Frontal cortex (tissue), 4 donors: ENCODE results near the gene SDS. TPM values are rescaled to one million over a fixed set of nuclear protein-coding genes. Genes with fewer than 3 reads are reported as not detected.

Experiments used
- DNase-seq, 2 donors: peaks; one replicate each; pipeline ENCODE4 v3.0.0; 2012; ENCODE audit warnings: low spot score in 2 of 2
- FAIRE-seq: peaks from 2 replicates; lab custom pipeline; 2012; peaks lifted over from hg19 to GRCh38; lab: Jason Lieb, UNC
- total RNA-seq: library from RNA; depleted of rRNA; stranded (reverse); fragments of >200 nt; gene quantifications from one replicate; pipeline ENCODE4 v1.2.3, GENCODE V29; 2014
- donor health status: control.
- donor health status: control.
- donor health status: control.

SDS gene
- total RNA-seq, 1 donor from 2014 or later: not detected

DNA sequence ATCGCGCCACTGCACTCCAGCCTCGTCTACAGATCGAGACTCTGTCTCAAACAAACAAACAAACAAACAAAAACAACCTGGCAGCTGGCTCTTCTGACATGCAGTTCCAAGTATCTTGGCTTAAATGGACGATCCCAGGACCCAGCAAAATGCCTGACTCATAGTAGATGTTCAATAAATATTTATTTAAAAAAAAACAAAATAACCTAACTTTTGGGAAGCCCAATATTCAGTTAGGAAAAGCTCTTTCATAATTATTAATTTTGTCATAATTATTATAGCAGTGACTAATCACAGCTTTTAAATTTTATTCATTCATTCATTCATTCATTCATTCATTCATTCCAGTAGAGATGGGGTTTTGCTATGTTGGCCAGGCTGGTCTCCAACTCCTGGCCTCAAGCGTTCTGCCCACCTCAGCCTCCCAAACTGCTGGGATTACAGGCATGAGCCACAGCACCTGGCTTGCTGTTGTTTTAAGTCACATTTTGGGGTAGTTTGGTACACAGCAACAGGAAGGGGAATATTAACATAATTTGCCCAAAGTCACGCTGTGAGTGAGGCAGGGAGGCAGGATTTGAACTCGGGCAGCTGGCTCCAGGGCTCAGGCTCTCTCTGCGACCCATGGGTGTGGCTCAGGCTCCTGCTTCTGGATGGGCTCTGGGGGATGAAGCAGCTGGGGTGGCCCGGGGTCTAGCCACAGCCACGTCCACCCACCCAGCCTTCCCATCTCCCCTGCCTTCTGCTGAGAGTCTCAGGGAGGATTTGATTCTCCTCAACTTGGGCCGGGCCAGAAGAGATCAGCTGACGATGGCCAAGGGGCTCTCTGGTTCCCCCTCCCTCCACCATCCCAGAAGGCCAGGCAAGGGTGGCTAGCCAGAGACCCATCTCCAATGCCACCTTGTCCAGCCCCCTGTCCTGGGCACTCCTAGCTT lies 2.4 kb downstream of the SDS start:
- DNase-seq (no peak), FAIRE-seq (no peak)

DNA sequence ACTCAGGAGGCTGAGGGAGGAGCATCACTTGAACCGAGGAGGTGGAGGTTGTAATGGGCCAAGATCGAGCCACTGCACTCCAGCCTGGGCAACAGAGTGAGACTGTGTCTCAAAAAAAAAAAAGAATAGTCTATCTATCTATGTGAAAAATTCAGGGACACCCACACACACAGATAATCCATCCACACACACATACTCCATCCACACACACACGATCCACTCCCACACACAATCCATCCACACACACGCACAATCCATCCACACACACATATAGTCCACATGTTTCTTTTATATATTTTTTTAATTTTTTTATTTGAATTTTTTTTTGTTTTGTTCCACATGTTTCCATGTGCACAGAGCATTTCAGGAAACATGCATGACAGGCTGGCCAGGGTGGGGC lies 3.3 kb downstream of the SDS start:
- DNase-seq (no peak), FAIRE-seq (no peak)

DNA sequence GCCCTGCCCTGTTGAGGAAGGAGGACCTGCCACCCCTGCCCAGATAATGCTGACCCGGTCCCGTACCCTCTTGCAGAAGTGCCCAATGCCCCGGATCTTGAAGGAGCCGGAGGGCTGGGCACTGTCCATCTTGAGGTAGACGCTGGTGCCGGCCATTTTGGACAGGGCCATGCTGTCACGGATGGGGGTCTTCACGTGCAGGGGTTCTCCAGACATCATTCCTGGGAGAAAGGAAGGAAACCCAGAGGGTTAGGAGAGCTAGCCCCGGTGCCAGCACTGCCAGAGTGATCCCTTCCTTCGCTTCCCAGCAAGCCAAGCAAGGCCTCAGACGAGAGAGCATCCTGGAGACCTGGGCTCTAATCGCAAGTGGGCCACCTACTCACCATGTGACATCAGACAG lies 4.2 kb downstream of the SDS start:
- DNase-seq (no peak), FAIRE-seq (no peak)

DNA sequence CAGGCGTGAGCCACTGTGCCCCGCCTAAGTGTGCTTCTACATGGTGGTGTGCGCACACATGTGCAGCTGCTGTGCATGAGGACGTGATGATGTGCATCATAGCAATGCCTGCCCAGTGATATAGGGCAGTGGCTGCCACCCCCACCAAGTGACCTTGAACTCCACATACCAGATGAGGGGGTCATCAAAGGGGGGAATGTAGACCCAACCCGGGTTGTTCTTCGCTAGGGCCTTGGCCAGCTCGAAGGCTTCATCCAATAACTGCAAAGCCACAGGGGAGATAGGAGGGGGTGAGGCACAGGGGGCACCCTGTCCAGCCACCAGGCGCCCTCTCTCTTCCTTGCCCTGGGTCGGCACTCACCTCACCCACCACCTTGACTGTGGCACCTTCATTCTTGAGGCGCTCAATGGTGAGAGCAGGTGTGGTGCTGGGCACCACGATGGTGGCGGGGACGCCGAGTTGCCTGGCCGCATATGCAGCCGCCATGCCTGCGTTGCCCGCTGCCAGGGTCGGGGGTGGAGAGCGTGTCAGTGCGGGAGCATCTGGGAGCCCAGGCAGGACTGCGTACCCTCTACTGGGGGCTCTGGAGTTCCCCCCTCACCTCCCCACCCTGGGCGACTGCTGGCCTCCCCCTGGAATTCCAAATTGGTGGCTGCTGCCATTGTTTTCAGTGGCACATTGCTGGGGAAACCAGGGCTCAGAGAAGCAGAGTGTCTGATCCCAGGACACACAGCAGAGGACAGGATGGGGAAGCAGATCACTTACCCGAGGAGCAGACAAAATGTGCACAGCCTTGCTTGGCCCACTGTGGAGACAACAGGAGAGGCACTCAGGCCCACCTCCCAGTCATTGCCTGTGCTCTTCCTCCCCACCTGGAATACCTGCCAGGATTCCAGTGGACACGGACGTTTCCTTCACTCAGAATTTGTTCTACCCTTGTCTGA lies 5.1 kb downstream of the SDS start:
- FAIRE-seq (no peak), DNase-seq (no peak)

DNA sequence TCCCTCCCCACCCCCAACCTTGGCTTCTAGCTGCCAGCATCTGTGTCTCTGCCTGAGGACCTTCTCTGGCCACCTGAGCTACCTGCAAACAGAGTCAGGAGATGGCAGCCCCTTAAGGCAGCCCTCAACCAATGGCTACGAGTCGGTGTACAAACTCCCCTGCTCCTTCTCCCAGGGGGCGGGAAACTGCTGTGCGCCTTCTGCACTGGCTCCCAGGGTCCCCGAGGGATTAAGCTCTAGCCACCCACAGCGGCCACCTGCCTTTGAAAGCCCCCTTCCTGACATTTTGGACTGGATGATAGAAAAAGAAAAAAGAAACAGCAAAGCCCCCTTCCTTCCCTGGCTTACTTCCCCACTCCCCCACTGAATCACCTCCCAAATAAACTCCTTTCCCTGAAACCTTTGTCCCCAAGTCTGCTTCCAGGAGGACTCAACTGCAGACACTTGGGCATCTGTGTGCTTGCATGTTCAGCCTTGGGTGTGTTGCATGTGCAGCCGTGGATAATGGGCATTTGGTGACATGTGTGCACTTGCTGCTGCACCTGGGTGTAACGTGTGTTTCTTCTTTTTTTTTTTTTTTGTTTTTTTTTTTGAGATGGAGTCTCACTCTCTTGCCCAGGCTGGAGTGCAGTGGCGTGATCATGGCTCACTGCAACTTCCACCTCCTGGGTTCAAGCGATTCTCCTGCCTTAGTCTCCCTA lies 6.0 kb downstream of the SDS start:
- DNase-seq (no peak), FAIRE-seq (no peak)

DNA sequence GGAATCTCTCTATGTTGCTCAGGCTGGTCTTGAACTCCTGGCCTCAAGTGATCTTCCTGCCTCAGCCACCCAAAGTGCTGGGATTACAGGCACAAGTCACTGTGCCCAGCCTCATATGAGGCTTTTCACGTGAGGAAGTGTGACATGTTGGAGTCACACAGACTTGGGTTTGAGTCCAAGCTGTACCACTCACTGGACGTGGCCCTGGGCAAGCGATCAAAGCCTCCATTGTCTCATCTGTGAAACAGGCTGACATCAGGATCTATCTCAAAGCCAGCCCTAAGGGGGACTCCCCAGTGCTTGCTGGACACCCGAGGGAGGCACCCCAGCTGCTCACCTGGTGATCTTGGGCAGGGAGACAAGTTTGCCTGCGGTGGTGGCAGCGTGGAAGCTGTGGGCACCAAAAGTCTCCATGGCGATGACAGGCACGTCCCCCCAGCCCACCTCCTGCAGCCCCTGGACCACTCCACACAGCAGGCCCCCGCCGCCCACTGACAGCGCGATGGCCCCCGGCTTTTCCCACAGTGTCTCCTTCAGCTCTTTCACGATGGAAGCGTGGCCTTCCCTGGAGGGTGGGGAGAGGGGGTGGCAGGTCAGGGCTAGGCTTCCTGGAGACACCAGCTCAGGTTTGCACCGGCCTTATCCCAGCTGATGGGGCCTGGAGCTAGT lies 6.7 kb downstream of the SDS start:
- no peak for FAIRE-seq
- peak; percentile 49 to 50 for DNase-seq

DNA sequence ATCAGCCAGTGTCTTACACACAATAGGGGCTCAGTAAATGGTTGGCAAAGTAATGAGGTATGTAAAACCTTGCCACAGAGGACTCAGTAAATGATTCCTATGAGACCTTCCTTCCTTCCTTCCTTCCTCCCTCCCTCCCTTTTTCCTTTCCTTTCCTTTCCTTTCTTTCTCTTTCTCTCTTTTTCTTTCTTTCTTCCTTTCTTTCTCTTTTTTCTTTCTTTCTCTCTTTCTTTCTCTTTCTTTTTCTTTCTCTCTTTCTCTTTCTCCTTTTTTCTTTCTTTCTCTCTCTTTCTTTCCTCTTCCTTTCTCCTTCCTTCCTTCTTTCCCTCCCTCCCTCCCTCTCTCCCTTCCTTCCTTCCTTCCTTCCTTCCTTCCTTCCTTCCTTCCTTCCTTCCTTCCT lies 7.5 kb downstream of the SDS start:
- DNase-seq (no peak), FAIRE-seq (no peak)

DNA sequence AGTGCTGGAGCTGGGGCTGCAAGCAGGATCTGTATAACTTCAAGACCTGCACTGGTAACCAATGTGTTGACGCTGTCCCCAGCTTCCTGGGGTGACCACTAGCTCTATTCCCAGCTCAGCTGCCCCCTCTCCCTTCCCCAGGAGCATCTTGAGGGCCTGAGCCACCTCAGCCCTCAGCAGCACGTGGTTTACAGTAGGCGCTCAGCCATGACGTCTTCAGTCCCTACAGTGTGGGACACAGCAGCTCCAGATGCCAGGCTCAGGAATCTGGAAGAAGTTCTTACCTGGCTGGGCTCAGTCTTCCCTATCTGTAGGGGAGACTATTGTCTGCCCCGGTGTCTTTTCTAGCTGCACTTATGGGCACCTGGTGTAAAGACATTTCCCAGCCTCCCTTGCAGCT lies 8.6 kb downstream of the SDS start:
- DNase-seq (no peak), FAIRE-seq (no peak)

DNA sequence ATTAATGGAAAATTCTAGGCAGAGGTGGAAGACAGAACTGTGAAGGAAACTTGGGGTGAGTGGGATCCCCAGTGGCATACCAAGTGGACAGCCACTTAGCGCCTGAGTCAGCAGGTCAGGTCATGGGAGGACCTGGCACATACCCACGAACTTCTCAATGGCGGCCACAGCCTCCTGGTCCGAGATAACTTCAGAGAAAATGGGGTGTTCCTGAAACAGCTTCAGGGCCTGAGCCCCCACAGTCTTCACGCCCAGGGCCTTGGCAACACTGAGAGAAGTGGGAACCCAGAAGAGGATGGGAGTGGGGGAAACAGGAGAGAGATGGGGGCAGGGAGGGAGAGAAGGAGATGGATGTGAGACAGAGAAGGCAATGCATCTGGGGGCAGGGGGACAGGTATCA lies 9.9 kb downstream of the SDS start:
- no peak for DNase-seq
- no peak for FAIRE-seq

DNA sequence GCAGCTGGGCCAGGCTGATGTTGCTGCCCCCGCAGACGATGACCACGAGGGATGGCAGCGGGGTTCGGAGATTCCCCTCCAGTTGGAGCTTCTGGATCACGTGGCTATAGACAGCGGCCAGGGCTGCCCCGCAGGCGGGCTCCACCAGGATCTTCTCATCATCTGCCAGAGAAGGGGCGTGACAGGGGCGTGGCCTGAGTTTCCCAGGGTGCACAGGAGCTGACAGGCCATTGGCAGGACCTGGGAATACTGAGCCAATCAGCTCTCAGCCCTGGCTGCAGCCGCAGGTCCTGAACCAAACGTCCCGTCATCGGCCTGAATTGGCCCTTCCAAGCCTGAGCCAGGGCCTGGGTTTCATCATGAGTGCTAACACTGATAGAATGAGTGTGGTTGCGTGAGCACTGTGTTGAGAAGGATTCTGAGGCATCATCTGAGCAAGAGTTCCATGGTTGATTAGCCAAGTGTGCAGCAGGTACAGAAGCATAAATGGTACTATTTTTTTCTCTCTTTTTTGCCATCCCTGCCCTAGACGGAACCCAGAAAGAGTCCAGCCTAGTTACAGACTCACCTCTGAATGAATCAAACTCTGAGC lies 10.6 kb downstream of the SDS start:
- no peak for FAIRE-seq
- no peak for DNase-seq

DNA sequence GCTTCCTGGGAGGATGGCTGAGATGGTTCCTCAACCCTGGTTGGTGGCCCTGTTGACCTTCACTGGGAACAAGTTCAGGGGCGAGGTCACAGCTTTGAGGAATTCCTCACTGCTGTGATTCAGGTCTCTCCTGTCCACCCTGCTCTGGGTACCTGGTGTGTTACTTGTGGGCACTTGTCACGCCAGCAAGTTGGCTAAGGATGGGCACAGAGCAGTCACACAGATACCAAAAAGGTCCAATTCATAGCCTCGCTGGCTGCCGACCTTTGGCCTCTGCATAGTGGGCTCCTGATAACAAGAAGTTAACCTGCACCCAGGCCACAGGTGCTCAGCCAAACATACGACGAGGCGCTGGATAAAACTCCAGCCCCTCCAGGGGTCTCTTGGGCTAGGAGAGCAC lies 11.2 kb downstream of the SDS start:
- FAIRE-seq: no peak

DNA sequence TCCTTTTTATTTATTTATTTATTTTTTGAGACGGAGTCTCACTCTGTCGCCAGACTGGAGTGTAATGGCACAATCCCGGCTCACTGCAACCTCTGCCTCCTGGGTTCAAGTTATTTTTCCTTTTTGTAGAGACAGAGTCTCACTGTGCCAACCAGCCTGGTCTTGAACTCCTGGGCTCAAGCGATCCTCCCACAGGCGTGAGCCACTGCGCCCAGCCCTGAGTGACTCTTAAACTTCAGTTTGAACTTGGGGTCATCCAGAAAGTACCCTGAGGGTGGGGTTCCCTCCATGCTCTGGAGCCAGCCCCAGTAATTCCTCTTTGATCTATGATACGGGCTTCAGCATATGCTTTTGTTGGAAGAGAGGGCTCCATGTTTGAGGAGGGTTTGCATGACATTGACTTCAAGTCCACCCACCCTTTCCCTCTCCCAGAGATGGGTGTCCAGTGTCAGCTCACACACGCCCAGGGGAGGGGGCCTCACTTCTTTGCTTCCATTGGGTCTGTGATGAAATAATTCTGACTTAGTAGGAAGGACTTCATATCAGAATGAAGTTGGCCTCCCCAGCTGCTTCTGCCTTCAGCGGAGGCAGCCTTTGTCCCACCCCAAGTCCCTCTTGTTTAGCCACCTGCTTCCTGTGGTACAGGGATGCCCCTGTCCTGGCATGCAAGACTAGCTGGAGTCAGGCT lies 11.9 kb downstream of the SDS start:
- DNase-seq (no peak), FAIRE-seq (no peak)

More for the DNA sequence above, 11.2 kb downstream of the SDS start:
- DNase-seq: no peak

DNA sequence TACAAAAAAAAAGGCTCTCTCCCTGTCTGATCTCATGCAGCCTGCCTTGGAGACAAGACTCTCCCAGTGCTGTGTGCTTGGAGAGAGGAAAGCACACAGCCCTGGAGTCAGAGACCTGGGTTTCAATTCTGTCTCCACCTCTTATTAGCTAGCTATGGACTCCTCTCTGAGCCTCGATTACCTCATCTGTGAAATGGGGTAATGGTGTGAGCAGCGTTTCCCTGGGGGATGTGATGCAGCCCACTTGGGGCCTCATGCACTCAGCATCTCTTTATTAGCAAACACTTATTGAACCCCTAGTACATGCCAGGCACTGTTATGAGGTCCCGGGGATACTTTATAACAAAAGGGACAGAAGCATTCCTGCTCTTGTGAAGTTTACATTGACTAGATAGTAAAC lies 12.5 kb downstream of the SDS start:
- DNase-seq: no peak
- no peak for FAIRE-seq

DNA sequence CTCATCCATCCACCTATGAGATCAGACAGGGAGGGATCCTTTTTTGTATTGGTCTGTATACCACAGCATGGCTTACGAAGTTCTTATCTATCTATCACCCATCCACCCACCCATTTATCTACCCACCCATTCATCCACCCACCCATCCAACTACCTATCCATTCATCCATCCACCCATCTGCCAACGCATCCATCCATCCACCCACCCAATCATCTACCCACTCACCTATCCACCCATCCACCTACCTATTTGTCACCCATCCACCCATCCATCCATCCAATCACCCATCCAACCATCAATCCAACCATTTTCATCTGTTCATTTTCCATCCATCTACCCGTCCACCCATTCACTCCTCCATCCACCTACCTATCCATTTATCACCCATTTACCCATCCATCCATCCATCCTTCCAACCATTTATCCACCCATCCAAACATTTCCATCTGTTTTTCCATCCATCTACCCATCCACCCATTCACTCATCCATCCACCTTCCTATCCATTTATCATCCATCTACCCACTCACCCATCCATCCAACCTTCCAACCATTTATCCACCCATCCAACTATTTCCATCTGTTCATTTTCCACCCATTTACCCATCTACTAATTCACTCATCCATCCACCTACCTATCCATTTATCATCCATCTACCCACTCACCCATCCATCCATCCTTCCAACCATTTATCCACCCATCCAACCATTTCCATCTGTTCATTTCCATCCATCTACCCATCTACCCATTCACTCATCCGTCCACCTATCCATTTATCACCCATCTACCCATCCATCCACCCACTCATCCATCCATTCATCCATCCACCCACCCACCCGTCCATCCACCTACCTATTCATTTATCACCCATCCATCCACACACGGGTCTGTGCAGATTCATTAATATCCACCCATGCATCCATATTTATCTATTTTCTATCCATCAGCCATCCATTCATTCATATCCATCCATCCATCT lies 13.3 kb downstream of the SDS start:
- FAIRE-seq: no peak
- DNase-seq: no peak

DNA sequence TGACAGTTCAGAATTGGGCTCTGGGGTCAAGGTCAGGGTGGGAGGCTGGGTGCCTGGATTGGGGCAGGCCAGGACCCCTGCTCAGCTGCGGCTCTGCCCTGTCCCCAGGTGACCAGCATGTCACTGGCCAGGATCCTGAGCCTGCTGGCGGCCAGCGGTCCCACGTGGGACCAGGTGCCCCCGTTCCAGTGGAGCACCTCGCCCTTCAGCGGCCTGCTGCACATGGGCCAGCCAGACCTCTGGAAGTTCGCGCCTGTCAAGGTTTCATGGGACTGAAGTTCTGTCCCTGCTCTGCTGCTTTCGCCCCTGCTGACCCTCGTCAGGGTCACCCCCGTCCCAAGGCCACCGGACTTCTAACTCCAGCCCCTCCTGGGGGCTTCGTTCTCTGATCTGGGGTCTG lies 15.3 kb downstream of the SDS start:
- FAIRE-seq (no peak), DNase-seq (no peak)

DNA sequence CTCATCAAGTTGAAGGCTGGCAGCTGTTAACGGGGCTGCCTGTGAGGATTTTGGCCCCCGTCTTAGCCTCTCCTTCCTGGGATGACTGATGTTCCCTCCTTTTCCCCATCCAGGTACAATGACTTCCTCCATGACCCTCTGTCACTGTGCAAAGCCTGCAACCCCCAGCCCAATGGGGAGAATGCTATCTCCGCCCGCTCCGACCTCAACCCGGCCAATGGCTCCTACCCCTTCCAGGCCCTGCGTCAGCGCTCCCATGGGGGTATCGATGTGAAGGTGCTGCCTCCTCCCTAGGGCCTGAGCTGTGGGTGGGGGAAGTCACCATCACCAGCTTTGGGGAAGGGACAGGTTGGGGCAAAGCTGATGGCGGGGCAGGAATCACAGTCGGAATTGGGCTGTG lies 16.1 kb downstream of the SDS start:
- DNase-seq (no peak), FAIRE-seq (no peak)

DNA sequence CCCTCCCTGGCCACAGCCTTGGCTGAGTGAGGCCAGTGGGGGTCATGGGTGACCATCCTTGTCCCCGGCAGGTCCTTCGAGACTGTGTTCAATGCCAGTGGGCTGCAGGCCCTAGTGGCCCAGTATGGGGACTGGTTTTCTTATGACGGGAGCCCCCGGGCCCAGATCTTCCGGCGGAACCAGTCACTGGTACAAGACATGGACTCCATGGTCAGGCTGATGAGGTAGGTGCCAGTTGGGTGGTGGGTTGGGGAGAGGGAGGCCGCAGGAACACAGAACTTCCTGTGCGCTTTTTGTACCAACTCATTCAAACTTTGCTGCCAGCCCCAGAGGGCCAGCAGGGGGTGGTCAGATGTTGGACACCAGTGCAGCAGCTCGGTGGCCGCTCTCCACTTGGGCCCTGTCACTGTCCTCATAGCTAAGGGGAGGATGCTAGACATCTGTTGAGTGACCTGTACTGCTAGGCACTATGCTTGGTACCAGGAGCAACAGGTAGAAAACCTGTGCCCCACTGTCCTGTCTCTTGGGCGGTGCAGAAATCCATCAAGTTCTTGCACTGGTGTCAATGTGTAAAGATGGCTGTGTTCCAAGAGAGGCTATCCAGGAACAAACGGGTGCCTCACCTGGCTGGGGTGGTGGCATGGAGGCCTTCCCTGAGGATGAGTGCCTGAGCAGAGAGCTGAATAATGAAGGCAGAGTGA lies 16.7 kb downstream of the SDS start:
- DNase-seq (no peak), FAIRE-seq (no peak)
